Keratinocyte (primary cell): ENCODE measurements around the gene DLG5. TPM values are rescaled to one million over a fixed set of nuclear protein-coding genes. Genes with fewer than 3 reads are reported as not detected.

Source experiments
- DNase-seq: peaks from one replicate; pipeline ENCODE4 v3.0.0-alpha.2; 2011; ENCODE audit warnings: low read depth, missing footprints, low spot score
- FAIRE-seq: peaks from 2 replicates; lab custom pipeline; 2011; peaks lifted over from hg19 to GRCh38; lab: Jason Lieb, UNC
- H2AFZ ChIP-seq: 2 replicates; pipeline ENCODE4 v1.6.0; 2012; ENCODE audit warnings: low read length, control low read depth, inconsistent platforms; ENCODE audit not compliant: control insufficient read depth
- H3K27ac ChIP-seq: 2 replicates; pipeline ENCODE4 v1.5.1; 2011; ENCODE audit warnings: low read length; ENCODE audit not compliant: control insufficient read depth, insufficient read depth
- H3K27me3 ChIP-seq: 3 replicates; pipeline ENCODE4 v1.6.0; 2011; ENCODE audit warnings: low read length; ENCODE audit not compliant: control insufficient read depth, insufficient read depth; ENCODE audit errors: extremely low read depth
- H3K36me3 ChIP-seq, 2 experiments: 2 replicates in 1 of 2; 3 replicates in 1 of 2; pipeline ENCODE4 v1.5.1; 2011; ENCODE audit warnings: low read length in 2 of 2, mild to moderate bottlenecking in 1 of 2; ENCODE audit not compliant: control insufficient read depth in 2 of 2, insufficient read depth in 2 of 2; ENCODE audit errors: extremely low read depth in 1 of 2
- H3K4me1 ChIP-seq: 3 replicates; pipeline ENCODE4 v1.5.1; 2011; ENCODE audit warnings: low read length; ENCODE audit not compliant: control insufficient read depth, insufficient read depth; ENCODE audit errors: extremely low read depth
- H3K4me2 ChIP-seq: 3 replicates; pipeline ENCODE4 v1.6.0; 2011; ENCODE audit warnings: low read depth, low read length; ENCODE audit not compliant: control insufficient read depth, insufficient read depth; ENCODE audit errors: extremely low read depth
- H3K4me3 ChIP-seq, 3 experiments: fragments of 200-600 bp in 1 of 3; sonication (generic) in 1 of 3; 2 replicates in 2 of 3; 3 replicates in 1 of 3; pipeline ENCODE4 v1.5.1; 2011 to 2016; ENCODE audit warnings: low read length in 3 of 3, mild to moderate bottlenecking in 3 of 3, control low read depth in 2 of 3, inconsistent platforms in 1 of 3, low read depth in 1 of 3, mixed read lengths in 1 of 3, mixed run types in 1 of 3, moderate library complexity in 1 of 3; ENCODE audit not compliant: control insufficient read depth in 2 of 3, insufficient read depth in 2 of 3; ENCODE audit errors: extremely low read depth in 1 of 3
- H3K79me2 ChIP-seq: 2 replicates; pipeline ENCODE4 v1.6.0; 2012; ENCODE audit warnings: low read length; ENCODE audit not compliant: control insufficient read depth, insufficient read depth
- H3K9ac ChIP-seq: 3 replicates; pipeline ENCODE4 v1.6.0; 2011; ENCODE audit warnings: low read length; ENCODE audit not compliant: control insufficient read depth, insufficient read depth; ENCODE audit errors: extremely low read depth
- H3K9me1 ChIP-seq: 3 replicates; pipeline ENCODE4 v1.6.0; 2011; ENCODE audit warnings: low read length; ENCODE audit not compliant: control insufficient read depth, insufficient read depth; ENCODE audit errors: extremely low read depth
- H3K9me3 ChIP-seq: 2 replicates; pipeline ENCODE4 v1.5.1; 2012; ENCODE audit warnings: low read depth, low read length; ENCODE audit not compliant: control insufficient read depth
- H4K20me1 ChIP-seq: 3 replicates; pipeline ENCODE4 v1.6.0; 2011; ENCODE audit warnings: low read length; ENCODE audit not compliant: control insufficient read depth, insufficient read depth; ENCODE audit errors: extremely low read depth
- CTCF ChIP-seq, 3 experiments: IDR thresholded peaks in 1 of 3; conservative IDR thresholded peaks in 1 of 3; optimal IDR thresholded peaks in 1 of 3; 2 replicates in 2 of 3; 3 replicates in 1 of 3; pipeline versions ENCODE3 to v1.5.1; 2011; ENCODE audit warnings: low read length in 3 of 3, mild to moderate bottlenecking in 3 of 3, moderate library complexity in 2 of 3, control low read depth in 1 of 3, inconsistent platforms in 1 of 3; ENCODE audit not compliant: insufficient read depth in 2 of 3; ENCODE audit errors: extremely low read depth in 1 of 3
- EZH2 ChIP-seq: IDR thresholded peaks from one replicate; pipeline ENCODE4 v1.6.1; 2012; ENCODE audit warnings: inconsistent platforms, mild to moderate bottlenecking, low read length, moderate library complexity
- dilution Hi-C: fragments of 300-500 bp; cut with MboI; formaldehyde crosslinking; loops from one replicate; pipeline ENCODE4 v1.7.0; 2020; ENCODE audit warnings: low sequenced_read_pairs; ENCODE audit not compliant: extremely low pct_ligation_motif_present
- polyA plus RNA-seq, 5 experiments: library from polyadenylated mRNA; depleted of rRNA in 3 of 5; stranded (reverse) in 3 of 5; stranded (forward) in 1 of 5; unstranded in 1 of 5; fragments of >200 nt; gene quantifications; 1 replicate in 1 of 5; 2 replicates in 3 of 5; 3 replicates in 1 of 5; pipeline versions ENCODE4 v1.2.1 to v1.2.3, GENCODE V29; 2011 to 2012; ENCODE audit warnings: missing spikeins in 2 of 5, low read depth in 1 of 5, low replicate concordance in 1 of 5

Gene DLG5
- polyA plus RNA-seq, 1 donor (not counting 4 experiments of a cell fraction or from before 2014, with no cell fraction given), result 17.2 TPM

DNA sequence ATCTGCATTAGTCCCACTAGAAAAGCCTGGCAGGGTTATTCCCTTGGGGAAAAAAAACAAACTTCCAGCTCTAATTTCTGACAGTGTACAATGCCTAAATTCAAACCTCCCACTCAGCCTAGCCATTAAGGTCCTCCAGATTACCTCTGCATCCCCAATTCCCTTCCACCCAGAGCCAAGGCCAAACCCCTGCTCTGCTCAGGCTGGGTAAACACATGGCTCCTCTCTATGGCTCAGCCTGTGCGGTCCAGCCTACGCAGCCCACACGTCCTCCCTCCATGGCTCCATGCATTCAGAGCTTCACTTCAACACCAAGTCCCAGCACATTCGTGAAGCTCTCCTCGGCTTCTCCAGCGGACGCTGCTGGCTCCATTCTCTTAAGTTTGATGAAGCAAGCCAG is 5.2 kb downstream of the DLG5 start:
- Histone ChIP-seq H3K4me2 (no peak overlapping the region), H3K4me3 (no peak overlapping the region), H3K4me1 (peaks cover 47% of the 10 kb centered on the region), H2AFZ (no peak overlapping the region), H4K20me1 (peaks cover 15% of the 10 kb centered on the region), H3K9me3 (no peaks in the 10 kb centered on the region), H3K79me2 (peaks cover 95% of the 10 kb centered on the region), H3K27ac (no peak overlapping the region), H3K27me3 (no peaks in the 10 kb centered on the region), H3K9me1 (peaks cover 8% of the 10 kb centered on the region), H3K36me3 (peaks cover 3 to 11% of the 10 kb centered on the region in 2 experiments), H3K9ac (no peak overlapping the region)
- dilution Hi-C loops, result no loop called here
- TF ChIP-seq CTCF (optimal IDR thresholded peaks at IDR 0.05 in 1 of 3, IDR thresholded peaks at IDR 0.05 in 1 of 3, conservative IDR thresholded peaks at IDR 0.05 in 1 of 3; ENCODE audit: extremely low read depth in 1 of 3, insufficient read depth in 2 of 3, low read length in 3 of 3), result no peak
- no peak for TF ChIP-seq EZH2
- DNase-seq (no peak), FAIRE-seq (no peak)

DNA sequence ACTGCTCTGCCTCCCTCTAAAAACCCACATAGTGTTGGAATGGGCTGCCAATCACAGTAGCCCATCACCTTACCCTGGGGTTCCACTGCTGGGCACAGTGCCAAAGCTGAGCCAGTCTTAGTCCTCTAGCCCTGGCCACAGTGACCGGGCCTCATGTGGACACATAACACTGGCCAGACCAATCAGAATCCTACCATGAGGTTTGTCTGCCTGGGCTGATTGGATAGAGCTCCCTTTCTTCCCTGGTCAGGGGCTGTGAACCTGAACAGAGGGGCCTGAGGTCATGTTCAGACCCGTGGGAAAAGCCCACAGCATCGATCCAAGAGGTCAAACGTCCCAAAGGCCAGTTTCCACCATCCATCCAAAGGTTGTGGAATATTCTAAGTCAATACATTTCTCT is 6.1 kb downstream of the DLG5 start:
- Histone ChIP-seq H3K36me3 (peaks cover 3 to 11% of the 10 kb centered on the region in 2 experiments), H3K27ac (no peak overlapping the region), H3K4me1 (peaks cover 43% of the 10 kb centered on the region), H3K4me3 (no peak overlapping the region), H3K27me3 (no peaks in the 10 kb centered on the region), H3K79me2 (peaks cover 96% of the 10 kb centered on the region), H4K20me1 (peaks cover 19% of the 10 kb centered on the region), H2AFZ (no peak overlapping the region), H3K9me1 (peaks cover 8% of the 10 kb centered on the region), H3K9ac (no peak overlapping the region), H3K4me2 (no peak overlapping the region), H3K9me3 (no peaks in the 10 kb centered on the region)
- no peak for FAIRE-seq
- dilution Hi-C loops, result no loop called here
- no peak for TF ChIP-seq CTCF (optimal IDR thresholded peaks at IDR 0.05 in 1 of 3, IDR thresholded peaks at IDR 0.05 in 1 of 3, conservative IDR thresholded peaks at IDR 0.05 in 1 of 3; ENCODE audit: extremely low read depth in 1 of 3, insufficient read depth in 2 of 3, low read length in 3 of 3)
- TF ChIP-seq EZH2, result no peak
- no peak for DNase-seq
